ENCODE measurements around the gene IFT122.

The IFT122 gene

GRCh38 chr3:129518581-129518980 is 78.6 kb downstream of the IFT122 start:
- TF ChIP-seq, protein P1, sequence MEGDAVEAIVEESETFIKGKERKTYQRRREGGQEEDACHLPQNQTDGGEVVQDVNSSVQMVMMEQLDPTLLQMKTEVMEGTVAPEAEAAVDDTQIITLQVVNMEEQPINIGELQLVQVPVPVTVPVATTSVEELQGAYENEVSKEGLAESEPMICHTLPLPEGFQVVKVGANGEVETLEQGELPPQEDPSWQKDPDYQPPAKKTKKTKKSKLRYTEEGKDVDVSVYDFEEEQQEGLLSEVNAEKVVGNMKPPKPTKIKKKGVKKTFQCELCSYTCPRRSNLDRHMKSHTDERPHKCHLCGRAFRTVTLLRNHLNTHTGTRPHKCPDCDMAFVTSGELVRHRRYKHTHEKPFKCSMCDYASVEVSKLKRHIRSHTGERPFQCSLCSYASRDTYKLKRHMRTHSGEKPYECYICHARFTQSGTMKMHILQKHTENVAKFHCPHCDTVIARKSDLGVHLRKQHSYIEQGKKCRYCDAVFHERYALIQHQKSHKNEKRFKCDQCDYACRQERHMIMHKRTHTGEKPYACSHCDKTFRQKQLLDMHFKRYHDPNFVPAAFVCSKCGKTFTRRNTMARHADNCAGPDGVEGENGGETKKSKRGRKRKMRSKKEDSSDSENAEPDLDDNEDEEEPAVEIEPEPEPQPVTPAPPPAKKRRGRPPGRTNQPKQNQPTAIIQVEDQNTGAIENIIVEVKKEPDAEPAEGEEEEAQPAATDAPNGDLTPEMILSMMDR (IDR thresholded peaks at IDR 0.05; ENCODE audit: low read depth, low read length) = no peak
- no peak for DNase-seq (ENCODE audit: low read depth in 2 of 2)
- H3K4me3 ChIP-seq (replicated peaks in 1 of 2; ENCODE audit: low read depth in 2 of 2, low read length in 2 of 2) = no peak overlapping the region

- no peak overlapping the region for H3K4me3 ChIP-seq (replicated peaks in 1 of 2; ENCODE audit: low read depth in 2 of 2, low read length in 2 of 2)
- TF ChIP-seq, protein P1 (IDR thresholded peaks at IDR 0.05; ENCODE audit: low read depth, low read length) = no peak
- no peak for DNase-seq (ENCODE audit: low read depth in 2 of 2)
These were observed 79.4 kb downstream of the IFT122 start for GRCh38 chr3:129519449-129519848.

GRCh38 chr3:129519896-129520715 is 80.1 kb downstream of the IFT122 start:
- DNase-seq (ENCODE audit: low read depth in 2 of 2) = no peak
- no peak overlapping the region for H3K4me3 ChIP-seq (replicated peaks in 1 of 2; ENCODE audit: low read depth in 2 of 2, low read length in 2 of 2)
- TF ChIP-seq, protein P1 (IDR thresholded peaks at IDR 0.05; ENCODE audit: low read depth, low read length) = no peak

DNA sequence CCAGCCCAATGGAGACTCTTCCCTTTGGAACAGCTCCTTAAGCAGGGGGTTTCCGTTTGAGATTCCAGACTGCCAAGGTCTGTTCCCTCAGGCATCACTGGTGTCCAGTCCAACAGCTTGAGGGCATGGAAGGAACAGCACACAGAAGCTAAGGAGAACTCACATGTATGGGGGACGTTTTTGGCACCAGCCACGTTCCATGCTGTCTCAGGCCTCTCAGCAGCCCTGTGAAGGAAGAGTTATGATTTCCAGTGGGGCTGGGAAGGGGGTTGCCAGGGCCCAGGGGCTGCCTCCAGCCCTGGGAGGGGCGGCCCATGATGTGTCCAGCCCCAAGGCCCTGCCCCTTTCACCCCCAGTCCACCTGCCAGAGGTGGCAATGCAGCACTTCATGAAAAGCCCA is 80.9 kb downstream of the IFT122 start:
- no peak for DNase-seq (ENCODE audit: low read depth in 2 of 2)
- TF ChIP-seq, protein P1 (IDR thresholded peaks at IDR 0.05; ENCODE audit: low read depth, low read length) = no peak
- no peak overlapping the region for H3K4me3 ChIP-seq (replicated peaks in 1 of 2; ENCODE audit: low read depth in 2 of 2, low read length in 2 of 2)

GRCh38 chr3:129521611-129522010 is 81.6 kb downstream of the IFT122 start:
- no peak overlapping the region for H3K4me3 ChIP-seq (replicated peaks in 1 of 2; ENCODE audit: low read depth in 2 of 2, low read length in 2 of 2)
- DNase-seq (ENCODE audit: low read depth in 2 of 2) = no peak
- TF ChIP-seq, protein P1 (IDR thresholded peaks at IDR 0.05; ENCODE audit: low read depth, low read length) = no peak

- TF ChIP-seq, protein P1 (IDR thresholded peaks at IDR 0.05; ENCODE audit: low read depth, low read length) = no peak
These were observed 82.9 kb downstream of the IFT122 start for GRCh38 chr3:129522953-129523352.

More at GRCh38 chr3:129522953-129523352, 82.9 kb downstream of the IFT122 start:
- H3K4me3 ChIP-seq (replicated peaks in 1 of 2; ENCODE audit: low read depth in 2 of 2, low read length in 2 of 2) = no peak overlapping the region
- no peak for DNase-seq (ENCODE audit: low read depth in 2 of 2)
